Mesothelial cell of epicardium (in vitro differentiated cells): ENCODE results near the gene MRPL28. TPM values are rescaled to one million over a fixed set of nuclear protein-coding genes. Genes with fewer than 3 reads are reported as not detected.
"Not testable (repeated sequence)": the region's sequence is repeated elsewhere in the genome, so short reads cannot be mapped to it uniquely, and the experiment has no call there.

Experiments
- DNase-seq, 2 experiments: peaks; one replicate each; pipeline ENCODE4 v3.0.0; 2021; ENCODE audit warnings: low spot score in 2 of 2; ENCODE audit not compliant: unreplicated experiment in 2 of 2
- H3K27ac Mint-ChIP-seq: 2 replicates; pipeline ENCODE4 v1.8.0; 2021; ENCODE audit warnings: mixed read lengths
- H3K27me3 Mint-ChIP-seq: 2 replicates; pipeline ENCODE4 v1.8.0; 2021; ENCODE audit warnings: low read depth, mixed read lengths
- H3K36me3 Mint-ChIP-seq: 2 replicates; pipeline ENCODE4 v1.8.0; 2021; ENCODE audit warnings: mixed read lengths
- H3K4me1 Mint-ChIP-seq: 2 replicates; pipeline ENCODE4 v1.8.0; 2021; ENCODE audit warnings: mixed read lengths
- H3K4me3 Mint-ChIP-seq: 2 replicates; pipeline ENCODE4 v1.8.0; 2021; ENCODE audit warnings: mild to moderate bottlenecking, moderate library complexity, mixed read lengths
- H3K9me3 Mint-ChIP-seq: 2 replicates; pipeline ENCODE4 v1.8.0; 2021; ENCODE audit warnings: mixed read lengths
- total RNA-seq: library from RNA; stranded (reverse); gene quantifications from 3 replicates; pipeline ENCODE4 v1.2.1, GENCODE V29; 2021
- TF ChIP-seq, protein P1 (sequence below): fragments of 200-600 bp; sonication (generic); IDR thresholded peaks from one replicate; pipeline ENCODE4 v1.5.0; 2021; ENCODE audit warnings: antibody characterized with exemption; ENCODE audit not compliant: unreplicated experiment

MRPL28 gene
- total RNA-seq, 1 donor from 2014 or later: 75.3 TPM

DNA sequence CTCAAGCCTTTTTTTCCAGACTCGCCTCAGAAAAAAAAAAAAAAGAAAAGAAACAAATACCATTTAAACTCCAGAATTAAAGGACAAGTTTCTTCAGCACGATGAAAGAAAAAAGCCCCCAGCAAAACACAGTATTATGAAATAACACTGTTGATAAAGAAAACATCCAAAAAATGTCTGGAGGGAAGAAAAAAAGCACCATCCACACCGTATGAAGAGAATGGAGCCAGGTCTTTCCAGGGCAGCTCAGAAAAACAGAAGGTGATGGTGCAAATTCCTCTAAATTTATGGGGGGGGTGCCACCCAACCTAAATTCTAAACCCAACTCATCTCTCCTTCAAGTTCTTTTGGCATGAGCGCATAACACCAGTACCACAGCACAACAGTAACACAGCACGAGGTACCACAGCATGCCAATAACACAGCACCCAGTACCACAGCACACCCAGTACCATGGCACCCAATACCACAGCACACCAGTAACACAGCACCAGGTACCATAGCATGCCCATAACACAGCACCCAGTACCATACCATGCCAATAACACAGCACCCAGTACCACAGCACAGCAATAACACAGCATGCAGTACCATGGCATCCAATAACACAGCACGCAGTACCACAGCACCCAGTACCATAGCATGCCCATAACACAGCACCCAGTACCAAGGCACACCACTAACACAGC is 36.8 kb downstream of the MRPL28 start:
- Mint-ChIP-seq H3K27ac (peak overlapping the region; percentile 86), H3K27me3 (no peaks in the 10 kb centered on the region), H3K4me1 (peaks cover 43% of the 10 kb centered on the region), H3K4me3 (no peak overlapping the region), H3K36me3 (no peaks in the 10 kb centered on the region), H3K9me3 (no peaks in the 10 kb centered on the region)
- DNase-seq: no peak
- TF ChIP-seq, protein P1, sequence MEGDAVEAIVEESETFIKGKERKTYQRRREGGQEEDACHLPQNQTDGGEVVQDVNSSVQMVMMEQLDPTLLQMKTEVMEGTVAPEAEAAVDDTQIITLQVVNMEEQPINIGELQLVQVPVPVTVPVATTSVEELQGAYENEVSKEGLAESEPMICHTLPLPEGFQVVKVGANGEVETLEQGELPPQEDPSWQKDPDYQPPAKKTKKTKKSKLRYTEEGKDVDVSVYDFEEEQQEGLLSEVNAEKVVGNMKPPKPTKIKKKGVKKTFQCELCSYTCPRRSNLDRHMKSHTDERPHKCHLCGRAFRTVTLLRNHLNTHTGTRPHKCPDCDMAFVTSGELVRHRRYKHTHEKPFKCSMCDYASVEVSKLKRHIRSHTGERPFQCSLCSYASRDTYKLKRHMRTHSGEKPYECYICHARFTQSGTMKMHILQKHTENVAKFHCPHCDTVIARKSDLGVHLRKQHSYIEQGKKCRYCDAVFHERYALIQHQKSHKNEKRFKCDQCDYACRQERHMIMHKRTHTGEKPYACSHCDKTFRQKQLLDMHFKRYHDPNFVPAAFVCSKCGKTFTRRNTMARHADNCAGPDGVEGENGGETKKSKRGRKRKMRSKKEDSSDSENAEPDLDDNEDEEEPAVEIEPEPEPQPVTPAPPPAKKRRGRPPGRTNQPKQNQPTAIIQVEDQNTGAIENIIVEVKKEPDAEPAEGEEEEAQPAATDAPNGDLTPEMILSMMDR: no peak

DNA sequence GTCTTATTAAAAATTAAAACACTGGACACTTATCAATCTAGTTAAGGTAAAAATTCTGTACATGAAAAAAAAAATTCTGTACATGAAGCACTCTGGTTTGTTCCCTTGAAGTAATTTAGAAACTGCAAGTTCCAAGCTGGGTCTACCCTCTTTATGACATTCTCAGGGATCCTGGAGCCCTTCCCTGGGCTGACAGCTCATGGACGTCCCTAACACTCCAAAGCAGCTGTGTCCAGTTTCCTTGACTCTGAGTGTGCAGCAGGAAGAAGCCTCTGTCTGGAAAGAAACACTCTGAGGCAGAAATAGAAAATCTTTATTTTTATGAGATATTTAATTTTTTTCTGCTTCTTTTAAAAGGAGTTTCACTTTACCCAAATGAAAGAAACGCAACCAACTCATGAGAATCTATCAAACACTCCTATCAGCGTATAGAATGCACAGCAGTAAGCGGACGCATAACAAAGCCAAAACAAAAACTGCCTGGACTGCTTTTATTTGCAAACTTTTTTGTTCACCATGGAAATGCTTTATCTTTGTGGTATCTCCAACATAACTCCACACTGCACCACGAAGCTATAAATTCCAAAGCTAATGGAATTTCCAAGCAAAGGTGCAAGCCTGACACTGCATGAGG is 39.0 kb downstream of the MRPL28 start:
- Mint-ChIP-seq H3K4me3 (peak overlapping the region; percentile 28), H3K27ac (peak overlapping the region; percentile 97), H3K4me1 (peaks cover 43% of the 10 kb centered on the region)
- not testable (repeated sequence) for H3K27me3 Mint-ChIP-seq, H3K36me3 Mint-ChIP-seq, H3K9me3 Mint-ChIP-seq, DNase-seq

DNA sequence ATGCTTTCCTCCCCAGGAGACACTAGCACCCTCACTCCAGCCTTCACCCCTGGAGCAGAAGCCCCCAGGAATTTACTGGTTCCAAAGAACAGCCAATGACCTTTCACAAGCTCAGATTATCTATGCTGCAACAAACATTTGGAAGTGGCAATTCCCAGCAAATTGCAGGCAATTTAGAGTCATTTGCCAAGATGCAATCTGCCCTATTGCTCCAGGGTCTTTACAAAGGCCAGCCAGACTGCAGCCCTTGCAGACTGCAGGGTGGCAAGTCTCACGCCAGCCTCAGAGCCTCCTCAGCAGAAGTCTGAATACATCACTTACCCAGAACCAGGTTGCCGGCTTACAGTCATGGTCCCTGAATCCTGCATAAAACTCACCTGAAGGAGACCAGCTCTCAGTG is 39.6 kb downstream of the MRPL28 start:
- no peak for DNase-seq
- TF ChIP-seq, protein P1: no peak
- no peaks in the 10 kb centered on the region for H3K27me3 Mint-ChIP-seq
- H3K27ac Mint-ChIP-seq: peak overlapping the region; percentile 97
- H3K9me3 Mint-ChIP-seq: no peaks in the 10 kb centered on the region
- H3K4me1 Mint-ChIP-seq: peaks cover 43% of the 10 kb centered on the region
- no peaks in the 10 kb centered on the region for H3K36me3 Mint-ChIP-seq
- H3K4me3 Mint-ChIP-seq: no peak overlapping the region

GRCh38 chr16:325375-326145 is 44.8 kb downstream of the MRPL28 start:
- Mint-ChIP-seq H3K36me3 (no peaks in the 10 kb centered on the region), H3K4me3 (no peak overlapping the region), H3K27ac (no peak overlapping the region), H3K27me3 (no peaks in the 10 kb centered on the region), H3K4me1 (peaks cover 5% of the 10 kb centered on the region), H3K9me3 (no peaks in the 10 kb centered on the region)
- TF ChIP-seq, protein P1: no peak
- DNase-seq: no peak

- H3K36me3 Mint-ChIP-seq: peaks cover 6% of the 10 kb centered on the region
- H3K4me3 Mint-ChIP-seq: no peak overlapping the region
- no peak for DNase-seq
- TF ChIP-seq, protein P1: no peak
- H3K27ac Mint-ChIP-seq: no peak overlapping the region
- H3K4me1 Mint-ChIP-seq: no peaks in the 10 kb centered on the region
- no peaks in the 10 kb centered on the region for H3K9me3 Mint-ChIP-seq
- H3K27me3 Mint-ChIP-seq: no peaks in the 10 kb centered on the region
Measured at GRCh38 chr16:324451-325334, 45.6 kb downstream of the MRPL28 start.
